CD4-positive, alpha-beta T cell (primary cell): ENCODE results near the gene AKT2. TPM values are rescaled to one million over a fixed set of nuclear protein-coding genes. Genes with fewer than 3 reads are reported as not detected.
A peak's percentile ranks its signal among the peaks of the same experiment; 100 is the strongest.

Source experiments
- ATAC-seq: fragments of 200-7000 bp; cut with Tn5 transposase; one replicate; pipeline ENCODE4 v1.10.0; 2022; ENCODE audit warnings: mild to moderate bottlenecking; ENCODE audit not compliant: poor library complexity
- CTCF ChIA-PET: fragments of 350-600 bp; sonication (Branson Sonifier 250); formaldehyde crosslinking; loops from one replicate; lab custom pipeline; 2021; ENCODE audit warnings: antibody characterized with exemption, inconsistent platforms; lab: Charles Lee
- POLR2A ChIA-PET: fragments of 350-600 bp; sonication (Branson Sonifier 250); formaldehyde crosslinking; loops from one replicate; lab custom pipeline; 2021; ENCODE audit warnings: antibody characterized with exemption, inconsistent platforms; lab: Charles Lee
- DNase-seq, 14 experiments: peaks; one replicate each; pipeline ENCODE4 v3.0.0-alpha.2; 2013 to 2020; ENCODE audit warnings: mixed read lengths in 2 of 14
- H3K27ac ChIP-seq, 2 donors: one replicate each; pipeline versions ENCODE4 v1.5.1 to v1.7.0; 2013; ENCODE audit warnings: low read length in 2 of 2, low read depth in 1 of 2, mild to moderate bottlenecking in 1 of 2
- H3K27me3 ChIP-seq, 2 experiments: 1 replicate in 1 of 2; 2 replicates in 1 of 2; pipeline versions ENCODE4 v1.6.1 to v1.7.0; 2013; ENCODE audit warnings: low read length in 2 of 2, control low read depth in 1 of 2, mild to moderate bottlenecking in 1 of 2, moderate library complexity in 1 of 2; ENCODE audit not compliant: insufficient read depth in 2 of 2, control insufficient read depth in 1 of 2
- H3K36me3 ChIP-seq: one replicate; pipeline ENCODE4 v1.6.1; 2013; ENCODE audit warnings: low read length, control low read depth; ENCODE audit not compliant: insufficient read depth
- H3K4me1 ChIP-seq: one replicate; pipeline ENCODE4 v1.6.1; 2013; ENCODE audit warnings: low read length, control low read depth; ENCODE audit not compliant: insufficient read depth
- H3K4me3 ChIP-seq: one replicate; pipeline ENCODE4 v1.5.1; 2013; ENCODE audit warnings: mild to moderate bottlenecking, low read length, moderate library complexity
- H3K9me3 ChIP-seq, 2 experiments: 1 replicate in 1 of 2; 2 replicates in 1 of 2; pipeline versions ENCODE4 v1.6.1 to v1.7.0; 2013; ENCODE audit warnings: low read length in 2 of 2, mild to moderate bottlenecking in 2 of 2, control low read depth in 1 of 2, moderate library complexity in 1 of 2; ENCODE audit not compliant: control insufficient read depth in 1 of 2, insufficient read depth in 1 of 2
- H3K27ac Mint-ChIP-seq: one replicate; pipeline ENCODE4 v1.8.0; 2020; ENCODE audit warnings: mixed read lengths
- H3K27me3 Mint-ChIP-seq: one replicate; pipeline ENCODE4 v1.8.0; 2021; ENCODE audit warnings: mixed read lengths
- H3K36me3 Mint-ChIP-seq: one replicate; pipeline ENCODE4 v1.8.0; 2021; ENCODE audit warnings: low read depth, mixed read lengths
- H3K4me1 Mint-ChIP-seq: one replicate; pipeline ENCODE4 v1.8.0; 2021; ENCODE audit warnings: low read depth, mixed read lengths
- H3K4me3 Mint-ChIP-seq: one replicate; pipeline ENCODE4 v1.8.0; 2020; ENCODE audit warnings: mild to moderate bottlenecking, mixed read lengths
- H3K9me3 Mint-ChIP-seq: one replicate; pipeline ENCODE4 v1.8.0; 2020; ENCODE audit warnings: mixed read lengths
- CTCF ChIP-seq: fragments of 200-600 bp; IDR thresholded peaks from one replicate; pipeline ENCODE4 v1.8.0; 2022; ENCODE audit warnings: antibody characterized with exemption, mild to moderate bottlenecking
- intact Hi-C, 2 experiments: fragments of 100-400 bp; cut with DNase I in 1 of 2; cut with micrococcal nuclease in 1 of 2; formaldehyde crosslinking; loops; one replicate each; pipeline versions ENCODE4 v1.15.1 to v1.9.0; 2023 to 2025; cut with DNase I, micrococcal nuclease
- total RNA-seq, 174 experiments: library from RNA in 2 of 174; stranded (reverse) in 2 of 174; gene quantifications; one replicate each; pipeline ENCODE4 v1.2.3 and lab custom pipeline; 2021 to 2026

AKT2 gene
- total RNA-seq, 2 experiments from 2014 or later, result 197 to 199 TPM

- intact Hi-C loops, result loop anchor here in 1 of 2 experiments (2.0 to 10.0 kb wide), 5 partner anchors 31 to 749 kb away; partner anchors contain the start of genes SUPT5H, ZNF546 and ZNF780A
- ATAC-seq (no peak), DNase-seq (no peak)
- Histone ChIP-seq H3K4me3 (no peak overlapping the region), H3K9me3 (no peaks in the 10 kb centered on the region), H3K4me1 (peaks cover 31% of the 10 kb centered on the region), H3K36me3 (peaks cover 1% of the 10 kb centered on the region), H3K27me3 (no peaks in the 10 kb centered on the region), H3K27ac (no peak overlapping the region)
- no peaks in the 10 kb centered on the region for H3K27me3 Mint-ChIP-seq
- peaks cover 45% of the 10 kb centered on the region for H3K4me1 Mint-ChIP-seq
- no peak for TF ChIP-seq CTCF
- peaks cover 5% of the 10 kb centered on the region for H3K36me3 Mint-ChIP-seq
- ChIA-PET POLR2A (no interaction called here), CTCF (no interaction called here)
- no peak overlapping the region for H3K27ac Mint-ChIP-seq
- no peaks in the 10 kb centered on the region for H3K9me3 Mint-ChIP-seq
- H3K4me3 Mint-ChIP-seq, result peak overlapping the region; percentile 86
These were observed 91.6 kb downstream of the AKT2 start for GRCh38 chr19:40193587-40193849.

GRCh38 chr19:40192758-40193586, 92.2 kb downstream of the AKT2 start:
- H3K36me3 Mint-ChIP-seq, result peaks cover 5% of the 10 kb centered on the region
- no peak for ATAC-seq
- Histone ChIP-seq H3K4me1 (peaks cover 31% of the 10 kb centered on the region), H3K27me3 (no peaks in the 10 kb centered on the region), H3K9me3 (no peaks in the 10 kb centered on the region), H3K27ac (no peak overlapping the region), H3K4me3 (no peak overlapping the region), H3K36me3 (no peaks in the 10 kb centered on the region)
- CTCF ChIA-PET, result no interaction called here
- no peaks in the 10 kb centered on the region for H3K27me3 Mint-ChIP-seq
- no peaks in the 10 kb centered on the region for H3K9me3 Mint-ChIP-seq
- POLR2A ChIA-PET, result no interaction called here
- H3K4me3 Mint-ChIP-seq, result peak overlapping the region; percentile 86
- intact Hi-C loops, result loop anchor here in 1 of 2 experiments (2.0 to 10.0 kb wide), 5 partner anchors 32 to 748 kb away; partner anchors contain the start of genes SUPT5H, ZNF546 and ZNF780A
- H3K27ac Mint-ChIP-seq, result peak overlapping the region; percentile 42
- TF ChIP-seq CTCF, result no peak
- H3K4me1 Mint-ChIP-seq, result peaks cover 45% of the 10 kb centered on the region
- no peak for DNase-seq

- CTCF ChIA-PET, result no interaction called here
- Mint-ChIP-seq H3K27ac (peak overlapping the region; percentile 42), H3K4me1 (peaks cover 45% of the 10 kb centered on the region)
These were observed 93.1 kb downstream of the AKT2 start for GRCh38 chr19:40191836-40192646.

More at GRCh38 chr19:40191836-40192646, 93.1 kb downstream of the AKT2 start:
- Histone ChIP-seq H3K4me1 (peaks cover 31% of the 10 kb centered on the region), H3K36me3 (no peaks in the 10 kb centered on the region), H3K4me3 (peak overlapping the region; percentile 55), H3K27ac (no peak overlapping the region), H3K9me3 (no peaks in the 10 kb centered on the region), H3K27me3 (no peaks in the 10 kb centered on the region)
- intact Hi-C loops, result loop anchor here in 1 of 2 experiments (1.0 to 10.0 kb wide), 7 partner anchors 33 to 747 kb away; partner anchors contain the start of genes C19orf47, PLD3, SUPT5H and ZNF546
- Mint-ChIP-seq H3K9me3 (no peaks in the 10 kb centered on the region), H3K36me3 (peaks cover 5% of the 10 kb centered on the region), H3K27me3 (no peaks in the 10 kb centered on the region), H3K4me3 (peak overlapping the region; percentile 86)
- POLR2A ChIA-PET, result no interaction called here
- TF ChIP-seq CTCF, result no peak
- ATAC-seq, result no peak
- peak in 8 of 14 experiments; percentile 4 to 46 (median 10) for DNase-seq
